PC-9 (cell line): ENCODE results near the gene SPRED3. TPM values are rescaled to one million over a fixed set of nuclear protein-coding genes. Genes with fewer than 3 reads are reported as not detected.

Experiments
- BruUV-seq: library from RNA; stranded (reverse); fragments of 400-500 nt; replicated peaks from 2 replicates; lab custom pipeline; 2021; lab: Mats Ljungman, UMichigan
- CTCF ChIA-PET: fragments of 300-600 bp; sonication (Branson Sonifier 250); formaldehyde crosslinking; loops from one replicate; lab custom pipeline; 2022; ENCODE audit warnings: antibody characterized with exemption; lab: Charles Lee
- POLR2A ChIA-PET: fragments of 300-600 bp; sonication (Branson Sonifier 250); formaldehyde crosslinking; loops from one replicate; lab custom pipeline; 2022; ENCODE audit warnings: antibody characterized with exemption; ENCODE audit not compliant: unreplicated experiment; lab: Charles Lee
- DNase-seq, 2 experiments: peaks; one replicate each; pipeline versions ENCODE4 v3.0.0 to v3.0.0-alpha.2; 2015 to 2022; ENCODE audit warnings: mixed read lengths in 1 of 2
- H2AFZ ChIP-seq: fragments of 200-600 bp; sonication (generic); 2 replicates; pipeline ENCODE4 v1.8.1; 2017; ENCODE audit warnings: antibody characterized with exemption
- H3F3A ChIP-seq: fragments of 200-600 bp; sonication (generic); 2 replicates; pipeline ENCODE4 v1.8.1; 2017; ENCODE audit warnings: antibody characterized with exemption, mild to moderate bottlenecking, low read depth; ENCODE audit not compliant: insufficient read depth
- H3K27ac ChIP-seq: fragments of 200-600 bp; sonication (generic); 2 replicates; pipeline ENCODE4 v1.6.1; 2016; ENCODE audit warnings: mixed run types
- H3K27me3 ChIP-seq: fragments of 200-600 bp; sonication (generic); 2 replicates; pipeline ENCODE4 v1.6.1; 2016; ENCODE audit warnings: low read depth, mixed run types; ENCODE audit not compliant: insufficient read depth
- H3K36me3 ChIP-seq: fragments of 200-600 bp; sonication (generic); 2 replicates; pipeline ENCODE4 v1.6.1; 2016; ENCODE audit warnings: low read depth, mixed run types
- H3K4me1 ChIP-seq: fragments of 200-600 bp; sonication (generic); replicated peaks from 2 replicates; pipeline ENCODE4 v1.6.1; 2016; ENCODE audit warnings: mixed run types; ENCODE audit not compliant: insufficient read depth
- H3K4me2 ChIP-seq: fragments of 200-600 bp; sonication (generic); 2 replicates; pipeline ENCODE4 v1.6.1; 2017; ENCODE audit warnings: mixed run types
- H3K4me3 ChIP-seq: fragments of 200-600 bp; sonication (generic); 2 replicates; pipeline ENCODE4 v1.6.1; 2016; ENCODE audit warnings: mixed run types
- H3K79me2 ChIP-seq: fragments of 200-600 bp; sonication (generic); 2 replicates; pipeline ENCODE4 v1.6.1; 2017; ENCODE audit warnings: low read depth, mixed run types
- H3K9me2 ChIP-seq: fragments of 200-600 bp; sonication (generic); 2 replicates; pipeline ENCODE4 v1.8.1; 2017; ENCODE audit warnings: mild to moderate bottlenecking; ENCODE audit not compliant: insufficient read depth
- H3K9me3 ChIP-seq: fragments of 200-600 bp; sonication (generic); 2 replicates; pipeline ENCODE4 v1.8.1; 2016; ENCODE audit warnings: low read depth; ENCODE audit not compliant: insufficient read depth
- H4K20me1 ChIP-seq: fragments of 200-600 bp; sonication (generic); 2 replicates; pipeline ENCODE4 v1.8.1; 2017; ENCODE audit not compliant: insufficient read depth
- CTCF ChIP-seq: fragments of 200-600 bp; sonication (generic); conservative IDR thresholded peaks from 2 replicates; pipeline ENCODE4 v1.6.1; 2017; ENCODE audit warnings: mixed run types, antibody characterized with exemption, mild to moderate bottlenecking, moderate library complexity
- EZH2 ChIP-seq: fragments of 200-600 bp; sonication (generic); IDR thresholded peaks from 2 replicates; pipeline ENCODE4 v1.8.0; 2017; ENCODE audit warnings: antibody characterized with exemption, low read depth
- intact Hi-C: fragments of 100-400 bp; cut with micrococcal nuclease; formaldehyde crosslinking; loops from one replicate; pipeline ENCODE4 v1.10.0; 2022; ENCODE audit not compliant: unreplicated experiment
- total RNA-seq: library from RNA; stranded (reverse); gene quantifications from 2 replicates; pipeline ENCODE4 v1.2.3, GENCODE V29; 2021

SPRED3 gene
- total RNA-seq, 1 experiment from 2014 or later: 5.4 TPM

GRCh38 chr19:38377052-38377451 lies 11.4 kb upstream of the SPRED3 start:
- CTCF ChIA-PET: no interaction called here

GRCh38 chr19:38378866-38379265 lies 9.6 kb upstream of the SPRED3 start:
- H3K9me3 ChIP-seq: no peaks in the 10 kb centered on the region
- intact Hi-C loops: no loop called here
- BruUV-seq: no TSS peak
- H3K4me1 ChIP-seq: peaks cover 10% of the 10 kb centered on the region
- DNase-seq: no peak
- no peak overlapping the region for H2AFZ ChIP-seq
- ChIA-PET CTCF (no interaction called here), POLR2A (no interaction called here)
- H3K27ac ChIP-seq: no peak overlapping the region
- peaks cover 10% of the 10 kb centered on the region for H4K20me1 ChIP-seq
- peaks cover 36% of the 10 kb centered on the region for H3K79me2 ChIP-seq
- TF ChIP-seq EZH2 (no peak), CTCF (no peak)
- H3K4me2 ChIP-seq: no peak overlapping the region
- H3K9me2 ChIP-seq: no peaks in the 10 kb centered on the region
- H3K4me3 ChIP-seq: no peak overlapping the region
- H3F3A ChIP-seq: peaks cover 15% of the 10 kb centered on the region
- H3K36me3 ChIP-seq: peaks cover 40% of the 10 kb centered on the region
- H3K27me3 ChIP-seq: no peaks in the 10 kb centered on the region

More at GRCh38 chr19:38377052-38377451, 11.4 kb upstream of the SPRED3 start:
- H3K9me2 ChIP-seq: no peaks in the 10 kb centered on the region
- POLR2A ChIA-PET: no interaction called here
- H3K9me3 ChIP-seq: no peaks in the 10 kb centered on the region
- peaks cover 40% of the 10 kb centered on the region for H3K36me3 ChIP-seq
- peaks cover 10% of the 10 kb centered on the region for H4K20me1 ChIP-seq
- no peak overlapping the region for H3K4me2 ChIP-seq
- no peak overlapping the region for H3K4me3 ChIP-seq
- peaks cover 15% of the 10 kb centered on the region for H3K4me1 ChIP-seq
- peaks cover 36% of the 10 kb centered on the region for H3K79me2 ChIP-seq
- no peak overlapping the region for H3K27ac ChIP-seq
- no peak overlapping the region for H2AFZ ChIP-seq
- BruUV-seq: no TSS peak
- no peak for TF ChIP-seq EZH2
- TF ChIP-seq CTCF: no peak
- intact Hi-C loops: no loop called here
- H3F3A ChIP-seq: peaks cover 5% of the 10 kb centered on the region
- no peak for DNase-seq
- H3K27me3 ChIP-seq: no peaks in the 10 kb centered on the region

GRCh38 chr19:38381138-38381537 lies 7.4 kb upstream of the SPRED3 start:
- intact Hi-C loops: loop anchor here (10.0 kb wide), 1 partner anchor 476 kb away; the partner anchor contains the start of genes SIPA1L3 and WDR87
- CTCF ChIA-PET: no interaction called here
- peaks cover 40% of the 10 kb centered on the region for H3K36me3 ChIP-seq
- H3K27me3 ChIP-seq: no peaks in the 10 kb centered on the region
- H2AFZ ChIP-seq: no peak overlapping the region
- H3K4me3 ChIP-seq: no peak overlapping the region
- DNase-seq: no peak
- H3F3A ChIP-seq: peaks cover 11% of the 10 kb centered on the region; the same call in 1 of the 2 replicates
- POLR2A ChIA-PET: no interaction called here
- no peak overlapping the region for H3K4me2 ChIP-seq
- BruUV-seq: no TSS peak
- H4K20me1 ChIP-seq: peaks cover 10% of the 10 kb centered on the region
- H3K27ac ChIP-seq: no peak overlapping the region
- no peaks in the 10 kb centered on the region for H3K9me2 ChIP-seq
- TF ChIP-seq CTCF (no peak), EZH2 (no peak)
- peaks cover 23% of the 10 kb centered on the region for H3K79me2 ChIP-seq
- peaks cover 1% of the 10 kb centered on the region for H3K4me1 ChIP-seq
- no peaks in the 10 kb centered on the region for H3K9me3 ChIP-seq
